ENCODE results near the gene KCNC4. TPM values are rescaled to one million over a fixed set of nuclear protein-coding genes. Genes with fewer than 3 reads are reported as not detected.
A peak's percentile ranks its signal among the peaks of the same experiment; 100 is the strongest.

KCNC4 gene
- total RNA-seq, 4 donors from 2014 or later, result 4.4 to 12.0 (median 6.7) TPM

- no peak for ATAC-seq (ENCODE audit: low FRiP score)
- TF ChIP-seq CTCF (IDR thresholded peaks at IDR 0.05), result peak in 1 of 3 donors; percentile 66
Measured at GRCh38 chr1:110196917-110197765, 13.0 kb upstream of the KCNC4 start.

GRCh38 chr1:110197905-110198629 is 12.0 kb upstream of the KCNC4 start:
- TF ChIP-seq CTCF (IDR thresholded peaks at IDR 0.05), result no peak
- no peak for DNase-seq (ENCODE audit: low spot score)
- ATAC-seq (ENCODE audit: low FRiP score), result no peak

More at GRCh38 chr1:110196917-110197765, 13.0 kb upstream of the KCNC4 start:
- DNase-seq (ENCODE audit: low spot score), result no peak

GRCh38 chr1:110198746-110199145 is 11.4 kb upstream of the KCNC4 start:
- DNase-seq (ENCODE audit: low spot score), result no peak
- no peak for ATAC-seq (ENCODE audit: low FRiP score)
- TF ChIP-seq CTCF (IDR thresholded peaks at IDR 0.05), result no peak

GRCh38 chr1:110200190-110200589 is 9.9 kb upstream of the KCNC4 start:
- DNase-seq (ENCODE audit: low spot score) (no peak), ATAC-seq (ENCODE audit: low FRiP score) (no peak)
- no peak for TF ChIP-seq CTCF (IDR thresholded peaks at IDR 0.05)

GRCh38 chr1:110200666-110201065 is 9.4 kb upstream of the KCNC4 start:
- ATAC-seq (ENCODE audit: low FRiP score) (no peak), DNase-seq (ENCODE audit: low spot score) (no peak)
- TF ChIP-seq CTCF (IDR thresholded peaks at IDR 0.05), result no peak

GRCh38 chr1:110201157-110201825 is 8.8 kb upstream of the KCNC4 start:
- ATAC-seq (ENCODE audit: low FRiP score) (no peak), DNase-seq (ENCODE audit: low spot score) (no peak)
- TF ChIP-seq CTCF (IDR thresholded peaks at IDR 0.05), result no peak

All from omental fat pad (tissue), 4 donors.